ENCODE data around the gene MACROD2.

GRCh38 chr20:14830899-14831298 is 835.6 kb downstream of the MACROD2 start:
- TF ChIP-seq ZNF274 (IDR thresholded peaks at IDR 0.05; ENCODE audit: low read depth, low read length), result no peak
- TF ChIP-seq YY1 (IDR thresholded peaks at IDR 0.05; ENCODE audit: insufficient read depth, insufficient read length), result no peak
- no peak for TF ChIP-seq SUZ12 (IDR thresholded peaks at IDR 0.05; ENCODE audit: extremely low read depth, insufficient read depth, insufficient read length)
